ENCODE measurements around the gene MYO1D. TPM values are rescaled to one million over a fixed set of nuclear protein-coding genes. Genes with fewer than 3 reads are reported as not detected.
"Not testable (repeated sequence)": the region's sequence is repeated elsewhere in the genome, so short reads cannot be mapped to it uniquely, and the experiment has no call there.

The MYO1D gene
- polyA plus RNA-seq, 2 donors = 31.8 to 43.2 TPM

GRCh38 chr17:32541640-32542039 lies 335.3 kb downstream of the MYO1D start:
- Histone ChIP-seq H3K27me3 (ENCODE audit: control insufficient read depth in 1 of 2, insufficient read depth in 2 of 2, low read length in 2 of 2) (no peaks in the 10 kb centered on the region), H3K4me1 (ENCODE audit: control insufficient read depth in 2 of 2, insufficient read depth in 2 of 2, low read length in 1 of 2) (no peaks in the 10 kb centered on the region), H3K36me3 (ENCODE audit: control insufficient read depth in 2 of 2, insufficient read depth in 2 of 2, low read length in 1 of 2) (no peaks in the 10 kb centered on the region), H3K9me3 (ENCODE audit: control insufficient read depth in 2 of 2, insufficient read depth in 1 of 2, low read depth in 1 of 2, low read length in 1 of 2) (no peaks in the 10 kb centered on the region), H3K4me3 (ENCODE audit: low read depth in 1 of 2, low read length in 2 of 2) (no peak overlapping the region), H3K27ac (ENCODE audit: low read depth in 2 of 2, low read length in 1 of 2) (peak overlapping the region in 1 of 2 donors; percentile 15)
- WGBS, 2 donors = 68 to 75% methylated on average over 5 of the region's 5 CpGs

- WGBS, 2 donors = 63 to 67% methylated on average over 8 of the region's 8 CpGs
- H3K4me1 ChIP-seq (ENCODE audit: control insufficient read depth in 2 of 2, insufficient read depth in 2 of 2, low read length in 1 of 2) = no peaks in the 10 kb centered on the region
- no peaks in the 10 kb centered on the region for H3K27me3 ChIP-seq (ENCODE audit: control insufficient read depth in 1 of 2, insufficient read depth in 2 of 2, low read length in 2 of 2)
- no peak overlapping the region for H3K4me3 ChIP-seq (ENCODE audit: low read depth in 1 of 2, low read length in 2 of 2)
- H3K9me3 ChIP-seq (ENCODE audit: control insufficient read depth in 2 of 2, insufficient read depth in 1 of 2, low read depth in 1 of 2, low read length in 1 of 2) = no peaks in the 10 kb centered on the region
- no peaks in the 10 kb centered on the region for H3K36me3 ChIP-seq (ENCODE audit: control insufficient read depth in 2 of 2, insufficient read depth in 2 of 2, low read length in 1 of 2)
- no peak overlapping the region for H3K27ac ChIP-seq (ENCODE audit: low read depth in 2 of 2, low read length in 1 of 2)
These were observed 339.9 kb downstream of the MYO1D start for GRCh38 chr17:32536736-32537643.

DNA sequence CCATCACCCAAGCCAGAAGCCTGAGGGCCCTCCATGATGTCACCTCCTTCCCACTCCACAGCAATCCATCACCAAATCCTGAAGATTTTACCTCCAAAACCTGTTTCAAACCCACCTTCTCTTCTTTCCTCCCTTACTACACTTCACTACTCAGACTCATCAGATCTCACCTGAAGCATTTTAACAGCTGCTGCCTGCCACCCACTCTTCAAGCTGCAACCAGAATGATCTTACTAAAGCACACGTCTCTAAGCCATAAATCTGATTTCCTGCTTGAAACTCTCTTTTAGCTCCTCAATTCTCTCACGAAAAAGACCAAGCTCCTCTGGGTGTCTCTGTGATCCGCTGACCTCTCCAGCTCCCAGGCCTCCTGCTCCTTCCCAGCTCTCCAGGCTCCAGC lies 343.6 kb downstream of the MYO1D start:
- no peaks in the 10 kb centered on the region for H3K4me1 ChIP-seq (ENCODE audit: control insufficient read depth in 2 of 2, insufficient read depth in 2 of 2, low read length in 1 of 2)
- H3K36me3 ChIP-seq (ENCODE audit: control insufficient read depth in 2 of 2, insufficient read depth in 2 of 2, low read length in 1 of 2) = peaks cover 0 to 4% of the 10 kb centered on the region in 2 donors
- no peak overlapping the region for H3K4me3 ChIP-seq (ENCODE audit: low read depth in 1 of 2, low read length in 2 of 2)
- H3K9me3 ChIP-seq (ENCODE audit: control insufficient read depth in 2 of 2, insufficient read depth in 1 of 2, low read depth in 1 of 2, low read length in 1 of 2) = no peaks in the 10 kb centered on the region
- no peaks in the 10 kb centered on the region for H3K27me3 ChIP-seq (ENCODE audit: control insufficient read depth in 1 of 2, insufficient read depth in 2 of 2, low read length in 2 of 2)
- no peak overlapping the region for H3K27ac ChIP-seq (ENCODE audit: low read depth in 2 of 2, low read length in 1 of 2)
- WGBS, 2 donors = 88 to 90% methylated on average over 3 of the region's 3 CpGs

DNA sequence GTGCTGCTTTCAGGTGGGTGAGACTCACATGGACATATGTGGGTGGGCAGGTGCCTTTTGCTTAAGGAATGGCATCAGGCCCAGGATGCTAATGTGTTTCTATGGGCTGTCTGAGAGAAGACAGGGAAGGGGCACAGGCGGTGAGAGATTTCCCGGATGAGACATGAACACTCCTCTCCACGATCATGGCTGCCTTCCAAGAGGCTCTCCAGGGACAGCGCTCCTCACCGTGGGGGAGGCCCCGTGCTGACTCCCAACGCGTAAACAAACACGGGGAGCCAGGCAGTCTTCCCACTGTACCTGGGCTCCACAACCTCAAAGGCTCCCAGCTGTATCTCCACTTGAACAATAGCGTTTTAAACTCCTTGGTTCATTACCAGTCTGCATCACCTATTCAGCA lies 347.3 kb downstream of the MYO1D start:
- peaks cover 0 to 7% of the 10 kb centered on the region in 2 donors for H3K36me3 ChIP-seq (ENCODE audit: control insufficient read depth in 2 of 2, insufficient read depth in 2 of 2, low read length in 1 of 2)
- WGBS, 2 donors = 76 to 78% methylated on average over 10 of the region's 10 CpGs
- H3K4me1 ChIP-seq (ENCODE audit: control insufficient read depth in 2 of 2, insufficient read depth in 2 of 2, low read length in 1 of 2) = no peaks in the 10 kb centered on the region
- no peak overlapping the region for H3K4me3 ChIP-seq (ENCODE audit: low read depth in 1 of 2, low read length in 2 of 2)
- no peak overlapping the region for H3K27ac ChIP-seq (ENCODE audit: low read depth in 2 of 2, low read length in 1 of 2)
- no peaks in the 10 kb centered on the region for H3K27me3 ChIP-seq (ENCODE audit: control insufficient read depth in 1 of 2, insufficient read depth in 2 of 2, low read length in 2 of 2)
- no peaks in the 10 kb centered on the region for H3K9me3 ChIP-seq (ENCODE audit: control insufficient read depth in 2 of 2, insufficient read depth in 1 of 2, low read depth in 1 of 2, low read length in 1 of 2)

- Histone ChIP-seq H3K27ac (ENCODE audit: low read depth in 2 of 2, low read length in 1 of 2) (no peak overlapping the region), H3K36me3 (ENCODE audit: control insufficient read depth in 2 of 2, insufficient read depth in 2 of 2, low read length in 1 of 2) (peaks cover 0 to 7% of the 10 kb centered on the region in 2 donors), H3K4me3 (ENCODE audit: low read depth in 1 of 2, low read length in 2 of 2) (no peak overlapping the region), H3K9me3 (ENCODE audit: control insufficient read depth in 2 of 2, insufficient read depth in 1 of 2, low read depth in 1 of 2, low read length in 1 of 2) (no peaks in the 10 kb centered on the region), H3K4me1 (ENCODE audit: control insufficient read depth in 2 of 2, insufficient read depth in 2 of 2, low read length in 1 of 2) (no peaks in the 10 kb centered on the region), H3K27me3 (ENCODE audit: control insufficient read depth in 1 of 2, insufficient read depth in 2 of 2, low read length in 2 of 2) (no peaks in the 10 kb centered on the region)
- 88 to 89% methylated on average over 7 of the region's 7 CpGs for WGBS, 2 donors
These were observed 348.1 kb downstream of the MYO1D start for GRCh38 chr17:32528825-32529224.

DNA sequence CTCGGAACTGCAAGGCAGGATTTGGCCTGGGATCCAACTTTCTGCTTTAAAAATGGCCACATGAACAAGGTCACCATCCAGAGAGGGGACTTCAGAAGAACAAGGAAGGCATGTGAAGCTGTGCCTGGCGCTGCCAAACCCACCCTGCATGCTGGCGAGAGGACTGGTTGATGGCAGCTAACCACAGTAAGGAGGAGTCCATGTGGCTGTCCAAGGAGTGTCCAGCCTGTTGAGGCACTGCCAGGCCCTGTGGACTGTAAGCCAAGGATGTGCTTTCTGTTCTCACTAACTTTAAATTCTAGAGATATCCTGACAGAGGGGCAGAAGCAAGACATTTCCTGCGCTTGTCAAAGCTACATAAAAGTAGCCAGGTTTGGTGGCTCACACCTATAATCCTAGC lies 349.8 kb downstream of the MYO1D start:
- H3K27me3 ChIP-seq (ENCODE audit: control insufficient read depth in 1 of 2, insufficient read depth in 2 of 2, low read length in 2 of 2) = no peaks in the 10 kb centered on the region
- H3K36me3 ChIP-seq (ENCODE audit: control insufficient read depth in 2 of 2, insufficient read depth in 2 of 2, low read length in 1 of 2) = peaks cover 0 to 7% of the 10 kb centered on the region in 2 donors
- H3K9me3 ChIP-seq (ENCODE audit: control insufficient read depth in 2 of 2, insufficient read depth in 1 of 2, low read depth in 1 of 2, low read length in 1 of 2) = no peaks in the 10 kb centered on the region
- no peaks in the 10 kb centered on the region for H3K4me1 ChIP-seq (ENCODE audit: control insufficient read depth in 2 of 2, insufficient read depth in 2 of 2, low read length in 1 of 2)
- H3K4me3 ChIP-seq (ENCODE audit: low read depth in 1 of 2, low read length in 2 of 2) = no peak overlapping the region
- no peak overlapping the region for H3K27ac ChIP-seq (ENCODE audit: low read depth in 2 of 2, low read length in 1 of 2)
- 95 to 96% methylated on average over 4 of the region's 4 CpGs for WGBS, 2 donors

- Histone ChIP-seq H3K27me3 (ENCODE audit: control insufficient read depth in 1 of 2, insufficient read depth in 2 of 2, low read length in 2 of 2) (no peaks in the 10 kb centered on the region), H3K27ac (ENCODE audit: low read depth in 2 of 2, low read length in 1 of 2) (no peak overlapping the region), H3K4me1 (ENCODE audit: control insufficient read depth in 2 of 2, insufficient read depth in 2 of 2, low read length in 1 of 2) (peaks cover 0 to 3% of the 10 kb centered on the region in 2 donors), H3K4me3 (ENCODE audit: low read depth in 1 of 2, low read length in 2 of 2) (no peak overlapping the region), H3K36me3 (ENCODE audit: control insufficient read depth in 2 of 2, insufficient read depth in 2 of 2, low read length in 1 of 2) (peaks cover 0 to 7% of the 10 kb centered on the region in 2 donors), H3K9me3 (ENCODE audit: control insufficient read depth in 2 of 2, insufficient read depth in 1 of 2, low read depth in 1 of 2, low read length in 1 of 2) (no peaks in the 10 kb centered on the region)
- WGBS, 2 donors = 53 to 58% methylated on average over 4 of the region's 4 CpGs
These were observed 351.8 kb downstream of the MYO1D start for GRCh38 chr17:32525122-32525521.

DNA sequence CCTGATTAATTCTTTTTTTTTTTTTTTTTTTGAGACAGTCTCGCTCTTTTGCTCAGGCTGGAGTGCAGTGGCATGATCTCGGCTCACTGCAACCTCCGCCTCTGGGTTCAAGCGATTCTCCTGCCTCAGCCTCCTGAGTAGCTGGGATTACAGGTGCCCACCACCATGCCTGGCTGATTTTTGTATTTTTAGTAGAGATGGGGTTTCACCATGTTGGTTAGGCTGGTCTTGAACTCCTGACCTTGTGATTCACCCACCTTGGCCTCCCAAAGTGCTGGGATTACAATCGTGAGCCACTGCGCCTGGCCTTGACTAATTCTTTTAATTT lies 352.4 kb downstream of the MYO1D start:
- not testable (repeated sequence) for H3K36me3 ChIP-seq (ENCODE audit: control insufficient read depth in 2 of 2, insufficient read depth in 2 of 2, low read length in 1 of 2); H3K4me1 ChIP-seq (ENCODE audit: control insufficient read depth in 2 of 2, insufficient read depth in 2 of 2, low read length in 1 of 2)
- 92 to 95% methylated on average over 6 of the region's 6 CpGs for WGBS, 2 donors

DNA sequence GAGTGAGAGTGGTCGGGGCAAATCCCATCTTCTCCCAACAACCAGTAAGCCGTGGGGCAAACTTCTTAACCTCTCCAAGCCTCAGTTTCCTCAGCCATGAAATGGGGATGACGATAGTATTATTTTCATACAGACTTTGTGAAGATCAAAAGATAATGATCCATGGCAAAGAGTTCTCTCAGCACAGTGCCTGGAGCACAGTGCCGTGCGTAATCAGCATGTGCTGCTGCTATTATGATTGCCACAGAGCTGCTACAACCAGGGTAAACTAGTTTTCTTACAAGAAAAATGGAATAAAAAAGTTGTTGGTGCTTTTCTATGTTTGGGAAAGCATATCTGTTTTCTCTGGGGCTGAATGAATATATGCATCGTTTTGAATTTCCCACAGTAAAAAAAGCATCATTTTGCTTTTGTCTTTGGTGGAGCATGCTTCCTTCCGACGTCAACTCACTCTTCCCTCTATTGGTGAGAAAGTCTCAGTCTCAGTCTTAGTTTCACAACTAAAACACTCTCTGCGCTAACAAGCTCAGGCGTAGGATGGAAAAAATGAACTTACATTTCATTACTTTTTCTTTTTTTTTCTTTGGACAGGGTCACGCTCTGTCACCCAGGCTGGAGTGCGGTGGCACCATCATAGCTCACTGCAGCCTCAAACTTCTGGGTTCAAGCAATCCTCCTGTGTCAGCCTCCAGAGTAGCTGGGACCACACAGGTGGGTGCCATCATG lies 352.9 kb downstream of the MYO1D start:
- H3K9me3 ChIP-seq (ENCODE audit: control insufficient read depth in 2 of 2, insufficient read depth in 1 of 2, low read depth in 1 of 2, low read length in 1 of 2) = no peaks in the 10 kb centered on the region
- no peak overlapping the region for H3K27ac ChIP-seq (ENCODE audit: low read depth in 2 of 2, low read length in 1 of 2)
- 79 to 82% methylated on average over 12 of the region's 12 CpGs for WGBS, 2 donors
- peaks cover 0 to 7% of the 10 kb centered on the region in 2 donors for H3K36me3 ChIP-seq (ENCODE audit: control insufficient read depth in 2 of 2, insufficient read depth in 2 of 2, low read length in 1 of 2)
- H3K4me1 ChIP-seq (ENCODE audit: control insufficient read depth in 2 of 2, insufficient read depth in 2 of 2, low read length in 1 of 2) = peaks cover 0 to 3% of the 10 kb centered on the region in 2 donors
- H3K27me3 ChIP-seq (ENCODE audit: control insufficient read depth in 1 of 2, insufficient read depth in 2 of 2, low read length in 2 of 2) = no peaks in the 10 kb centered on the region
- H3K4me3 ChIP-seq (ENCODE audit: low read depth in 1 of 2, low read length in 2 of 2) = no peak overlapping the region

More for the DNA sequence above, 352.4 kb downstream of the MYO1D start:
- H3K9me3 ChIP-seq (ENCODE audit: control insufficient read depth in 2 of 2, insufficient read depth in 1 of 2, low read depth in 1 of 2, low read length in 1 of 2); H3K27ac ChIP-seq (ENCODE audit: low read depth in 2 of 2, low read length in 1 of 2); H3K27me3 ChIP-seq (ENCODE audit: control insufficient read depth in 1 of 2, insufficient read depth in 2 of 2, low read length in 2 of 2); H3K4me3 ChIP-seq (ENCODE audit: low read depth in 1 of 2, low read length in 2 of 2): not testable (repeated sequence)
